Measurements from ENCODE around the gene CNTN5.

Gene CNTN5

DNA sequence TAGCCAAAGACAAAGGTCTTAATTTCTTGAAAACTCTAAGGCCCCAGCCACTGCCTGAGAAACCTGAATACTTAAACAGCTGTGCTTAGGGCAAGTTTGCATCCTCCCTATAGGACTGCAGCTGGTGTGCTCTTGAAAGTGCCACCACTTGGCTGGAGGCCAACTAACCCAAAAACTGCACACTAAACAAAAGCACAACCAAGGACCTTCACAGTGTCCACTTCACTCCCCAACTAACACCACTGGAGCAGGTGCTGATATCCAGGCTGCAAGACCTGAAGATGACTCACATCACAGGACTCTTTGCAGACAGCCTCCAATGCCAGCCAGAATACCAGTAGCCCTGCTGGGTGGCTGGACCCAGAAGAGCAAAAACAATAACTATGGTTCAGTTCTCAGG is 1308.6 kb downstream of the CNTN5 start:
- TF ChIP-seq, protein P1, sequence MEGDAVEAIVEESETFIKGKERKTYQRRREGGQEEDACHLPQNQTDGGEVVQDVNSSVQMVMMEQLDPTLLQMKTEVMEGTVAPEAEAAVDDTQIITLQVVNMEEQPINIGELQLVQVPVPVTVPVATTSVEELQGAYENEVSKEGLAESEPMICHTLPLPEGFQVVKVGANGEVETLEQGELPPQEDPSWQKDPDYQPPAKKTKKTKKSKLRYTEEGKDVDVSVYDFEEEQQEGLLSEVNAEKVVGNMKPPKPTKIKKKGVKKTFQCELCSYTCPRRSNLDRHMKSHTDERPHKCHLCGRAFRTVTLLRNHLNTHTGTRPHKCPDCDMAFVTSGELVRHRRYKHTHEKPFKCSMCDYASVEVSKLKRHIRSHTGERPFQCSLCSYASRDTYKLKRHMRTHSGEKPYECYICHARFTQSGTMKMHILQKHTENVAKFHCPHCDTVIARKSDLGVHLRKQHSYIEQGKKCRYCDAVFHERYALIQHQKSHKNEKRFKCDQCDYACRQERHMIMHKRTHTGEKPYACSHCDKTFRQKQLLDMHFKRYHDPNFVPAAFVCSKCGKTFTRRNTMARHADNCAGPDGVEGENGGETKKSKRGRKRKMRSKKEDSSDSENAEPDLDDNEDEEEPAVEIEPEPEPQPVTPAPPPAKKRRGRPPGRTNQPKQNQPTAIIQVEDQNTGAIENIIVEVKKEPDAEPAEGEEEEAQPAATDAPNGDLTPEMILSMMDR (IDR thresholded peaks at IDR 0.05), result no peak

GRCh38 chr11:100336873-100337272 is 1316.1 kb downstream of the CNTN5 start:
- TF ChIP-seq, protein P1 (IDR thresholded peaks at IDR 0.05), result no peak

GRCh38 chr11:100338144-100338840 is 1317.5 kb downstream of the CNTN5 start:
- TF ChIP-seq, protein P1 (IDR thresholded peaks at IDR 0.05), result no peak

DNA sequence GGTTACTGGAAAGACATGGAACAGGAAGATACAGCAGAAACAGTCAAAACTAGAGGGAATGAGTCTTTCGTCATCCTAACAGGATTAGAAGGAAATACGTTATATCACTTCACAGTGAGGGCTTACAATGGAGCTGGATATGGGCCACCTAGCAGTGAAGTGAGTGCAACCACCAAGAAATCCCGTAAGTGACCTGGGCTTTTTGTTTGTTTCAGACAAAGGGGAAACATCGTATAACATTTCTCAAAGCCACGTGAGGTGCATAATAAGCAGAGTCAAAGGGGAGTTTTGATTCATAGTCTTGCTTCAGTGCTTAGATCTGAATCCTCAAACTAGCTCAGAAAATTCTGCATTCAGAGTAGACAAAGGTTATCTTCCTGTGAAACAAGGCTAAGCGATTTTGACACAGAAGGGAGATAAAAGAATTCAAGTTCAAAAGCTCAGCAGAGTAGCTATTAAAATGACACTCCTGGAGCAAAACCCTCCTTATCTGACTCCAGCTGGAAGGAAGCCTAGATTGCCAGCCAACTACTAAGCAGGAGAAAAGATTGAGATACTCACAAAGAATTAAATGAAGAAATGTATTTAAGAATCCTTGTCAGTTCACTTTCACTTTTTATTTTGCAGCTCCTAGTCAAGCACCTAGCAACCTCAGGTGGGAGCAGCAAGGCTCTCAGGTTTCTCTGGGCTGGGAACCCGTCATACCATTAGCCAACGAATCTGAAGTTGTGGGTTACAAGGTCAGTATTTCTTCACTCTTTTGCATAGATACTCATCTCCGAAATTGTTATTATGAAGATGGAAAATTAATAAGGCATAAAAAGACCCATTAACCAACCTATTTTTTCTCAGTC is 1319.9 kb downstream of the CNTN5 start:
- TF ChIP-seq, protein P1 (IDR thresholded peaks at IDR 0.05), result no peak

GRCh38 chr11:100353083-100353482 is 1332.3 kb downstream of the CNTN5 start:
- TF ChIP-seq, protein P1 (IDR thresholded peaks at IDR 0.05), result no peak

GRCh38 chr11:100354736-100355135 is 1334.0 kb downstream of the CNTN5 start:
- TF ChIP-seq, protein P1 (IDR thresholded peaks at IDR 0.05), result no peak

DNA sequence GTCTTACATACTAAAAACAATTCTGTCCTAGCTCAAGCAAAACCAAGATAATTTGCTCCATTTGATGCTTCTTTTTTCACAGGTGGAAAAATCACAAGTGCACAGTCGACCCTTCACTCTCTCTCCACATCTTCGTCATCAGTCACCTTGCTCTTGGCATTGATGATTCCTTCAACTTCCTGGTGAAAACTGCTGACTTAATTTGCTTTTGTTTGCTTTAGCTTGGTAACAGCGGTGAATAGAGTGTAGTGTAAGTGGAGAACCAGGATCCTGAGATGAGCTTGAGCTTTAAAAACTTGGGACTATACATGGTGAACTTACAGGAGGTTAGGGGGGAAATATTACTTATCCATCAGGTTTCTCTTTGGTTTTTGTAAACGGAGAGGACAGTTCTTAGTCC is 1335.3 kb downstream of the CNTN5 start:
- TF ChIP-seq, protein P1 (IDR thresholded peaks at IDR 0.05), result no peak
